OCI-LY3 (cell line): ENCODE results near the gene IFNA2.
"Not testable (repeated sequence)": the region's sequence is repeated elsewhere in the genome, so short reads cannot be mapped to it uniquely, and the experiment has no call there.

Experiments used
- H2AFZ ChIP-seq: fragments of 200-600, 300-600 bp; shearing (Covaris generic); 2 replicates; pipeline ENCODE4 v1.6.0; 2014; ENCODE audit warnings: antibody characterized with exemption, low read depth, low read length
- H3K27ac ChIP-seq: fragments of 200-600, 300-600 bp; sonication (generic); 2 replicates; pipeline ENCODE4 v1.5.1; 2014; ENCODE audit warnings: mild to moderate bottlenecking, low read length, moderate library complexity, mixed read lengths
- H3K27me3 ChIP-seq: fragments of 200-600, 300-600 bp; sonication (generic); 2 replicates; pipeline ENCODE4 v1.6.1; 2014; ENCODE audit warnings: low read depth, low read length, mixed read lengths
- H3K36me3 ChIP-seq: fragments of 200-600, 300-600 bp; sonication (generic); replicated peaks from 2 replicates; pipeline ENCODE3; 2014; ENCODE audit warnings: low read depth, low read length, mixed read lengths
- H3K4me1 ChIP-seq: fragments of 300-600, 200-600 bp; sonication (generic); 2 replicates; pipeline ENCODE4 v1.6.1; 2014; ENCODE audit warnings: low read length, mixed read lengths
- H3K4me2 ChIP-seq: fragments of 200-600, 300-600 bp; sonication (generic); 2 replicates; pipeline ENCODE4 v1.6.1; 2014; ENCODE audit warnings: low read length, mixed read lengths
- H3K4me3 ChIP-seq: fragments of 300-600, 200-600 bp; sonication (generic); 2 replicates; pipeline ENCODE4 v1.5.1; 2014; ENCODE audit warnings: antibody characterized with exemption, mild to moderate bottlenecking, low read length, moderate library complexity
- H3K79me2 ChIP-seq: fragments of 300-600, 200-600 bp; shearing (Covaris generic); 2 replicates; pipeline ENCODE4 v1.6.1; 2014; ENCODE audit warnings: mild to moderate bottlenecking, low read length, mixed read lengths
- H3K9ac ChIP-seq: fragments of 300-600, 200-600 bp; shearing (Covaris generic); 2 replicates; pipeline ENCODE4 v1.6.0; 2014; ENCODE audit warnings: mild to moderate bottlenecking, low read length, moderate library complexity
- H3K9me3 ChIP-seq: fragments of 200-600, 300-600 bp; shearing (Covaris generic); 2 replicates; pipeline ENCODE4 v1.6.1; 2014; ENCODE audit warnings: low read length, mixed read lengths; ENCODE audit not compliant: insufficient read depth
- H4K20me1 ChIP-seq: fragments of 200-600, 300-600 bp; sonication (generic); 2 replicates; pipeline ENCODE4 v1.6.1; 2016; ENCODE audit warnings: low read length, mixed read lengths; ENCODE audit not compliant: insufficient read depth
- CTCF ChIP-seq: fragments of 200-600, 300-600 bp; sonication (generic); IDR thresholded peaks from 2 replicates; pipeline ENCODE4 v1.5.1; 2014; ENCODE audit warnings: antibody characterized with exemption, low read length, low read depth
- EZH2phosphoT487 ChIP-seq: fragments of 200-600 bp; shearing (Covaris generic); IDR thresholded peaks from 2 replicates; pipeline ENCODE4 v1.6.1; 2018; ENCODE audit warnings: antibody characterized with exemption, mixed run types, low read depth

Gene IFNA2

GRCh38 chr9:21385131-21385670 lies at the start of gene IFNA2:
TSS of gene IFNA2 (minus strand) at chr9:21385398. CDS start at chr9:21385329, 69 bp downstream.
- Histone ChIP-seq H3K36me3 (no peaks in the 10 kb centered on the region), H4K20me1 (peaks cover 32% of the 10 kb centered on the region), H3K27me3 (peaks cover 75% of the 10 kb centered on the region), H3K9ac (no peak within 1 kb of the TSS), H3K4me2 (no peak within 1 kb of the TSS), H2AFZ (no peak within 1 kb of the TSS), H3K9me3 (no peaks in the 10 kb centered on the region), H3K79me2 (no peaks in the 10 kb centered on the region), H3K4me3 (no peak within 1 kb of the TSS), H3K4me1 (peaks cover 16% of the 10 kb centered on the region), H3K27ac (no peak within 1 kb of the TSS)
- TF ChIP-seq CTCF: no peak
- TF ChIP-seq EZH2phosphoT487: no peak

DNA sequence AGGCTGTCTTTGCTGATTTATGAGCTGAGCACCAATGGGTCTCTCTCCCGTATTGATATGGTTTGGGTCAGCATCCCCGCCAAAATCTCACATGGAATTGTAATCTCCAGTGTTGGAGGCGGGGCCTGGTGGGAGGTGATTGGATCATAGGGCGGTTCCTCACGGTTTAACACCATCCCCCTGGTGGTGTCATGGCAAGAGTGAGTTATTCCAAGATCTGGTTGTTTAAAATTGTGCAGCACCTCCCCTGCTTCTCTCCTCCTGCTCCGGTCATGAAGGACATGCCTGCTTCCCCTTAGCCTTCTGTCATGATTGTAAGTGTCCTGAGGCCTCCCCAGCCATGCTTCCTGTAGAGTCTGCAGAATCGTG lies 49.8 kb upstream of the IFNA2 start:
- not testable (repeated sequence) for H3K79me2 ChIP-seq, H3K36me3 ChIP-seq, H3K27ac ChIP-seq, H3K9ac ChIP-seq, H3K4me2 ChIP-seq, H2AFZ ChIP-seq, H3K4me1 ChIP-seq, H3K9me3 ChIP-seq, H3K4me3 ChIP-seq
- Histone ChIP-seq H3K27me3 (peaks cover 74% of the 10 kb centered on the region), H4K20me1 (peaks cover 17% of the 10 kb centered on the region)

- Histone ChIP-seq H3K79me2 (no peaks in the 10 kb centered on the region), H4K20me1 (peaks cover 19% of the 10 kb centered on the region), H2AFZ (no peak overlapping the region), H3K36me3 (no peaks in the 10 kb centered on the region), H3K9me3 (no peaks in the 10 kb centered on the region), H3K27ac (no peak overlapping the region), H3K27me3 (peaks cover 80% of the 10 kb centered on the region), H3K4me3 (no peak overlapping the region), H3K9ac (no peak overlapping the region), H3K4me1 (peaks cover 6% of the 10 kb centered on the region), H3K4me2 (no peak overlapping the region)
- no peak for TF ChIP-seq EZH2phosphoT487
- peak; percentile 74 for TF ChIP-seq CTCF
These were observed 49.2 kb upstream of the IFNA2 start for GRCh38 chr9:21434202-21435014.

- peaks cover 6% of the 10 kb centered on the region for H3K4me1 ChIP-seq
These were observed 47.7 kb upstream of the IFNA2 start for GRCh38 chr9:21432672-21433425.

More at GRCh38 chr9:21432672-21433425, 47.7 kb upstream of the IFNA2 start:
- Histone ChIP-seq H3K4me3 (no peak overlapping the region), H3K9me3 (no peaks in the 10 kb centered on the region), H3K27me3 (peaks cover 82% of the 10 kb centered on the region), H3K4me2 (peak overlapping the region; percentile 8; the same call in 1 of the 2 replicates), H4K20me1 (peaks cover 19% of the 10 kb centered on the region), H3K9ac (no peak overlapping the region), H3K27ac (no peak overlapping the region), H3K79me2 (no peaks in the 10 kb centered on the region), H3K36me3 (no peaks in the 10 kb centered on the region), H2AFZ (no peak overlapping the region)
- TF ChIP-seq EZH2phosphoT487 (no peak), CTCF (no peak)
